Neuronal stem cell (in vitro differentiated cells): Measurements from ENCODE around the gene SURF4.

Source experiments
- DNase-seq: peaks from one replicate; pipeline ENCODE4 v3.0.0-alpha.2; 2013; ENCODE audit warnings: low spot score
- H2AFZ ChIP-seq: one replicate; pipeline ENCODE4 v1.6.1; 2013; ENCODE audit warnings: mild to moderate bottlenecking, low read length, inconsistent platforms
- H2AK5ac ChIP-seq: 2 replicates; pipeline ENCODE4 v1.6.1; 2013; ENCODE audit warnings: low read depth, mild to moderate bottlenecking, inconsistent platforms, low read length, moderate library complexity, mixed read lengths
- H2BK120ac ChIP-seq: 2 replicates; pipeline ENCODE4 v1.6.1; 2013; ENCODE audit warnings: low read depth, mild to moderate bottlenecking, inconsistent platforms, low read length, moderate library complexity, mixed read lengths
- H2BK12ac ChIP-seq: one replicate; pipeline ENCODE4 v1.6.1; 2013; ENCODE audit warnings: low read length, inconsistent platforms
- H2BK15ac ChIP-seq: 2 replicates; pipeline ENCODE4 v1.6.1; 2013; ENCODE audit warnings: mild to moderate bottlenecking, low read length, inconsistent platforms, mixed read lengths
- H2BK5ac ChIP-seq: one replicate; pipeline ENCODE4 v1.6.1; 2013; ENCODE audit warnings: inconsistent platforms, mild to moderate bottlenecking, low read length, moderate library complexity
- H3K14ac ChIP-seq: one replicate; pipeline ENCODE4 v1.6.1; 2013; ENCODE audit warnings: low read length, inconsistent platforms
- H3K18ac ChIP-seq: 2 replicates; pipeline ENCODE4 v1.6.1; 2013; ENCODE audit warnings: low read length, inconsistent platforms
- H3K23ac ChIP-seq: 2 replicates; pipeline ENCODE4 v1.6.1; 2013; ENCODE audit warnings: low read depth, mild to moderate bottlenecking, mixed read lengths, low read length, inconsistent platforms; ENCODE audit not compliant: poor library complexity
- H3K27ac ChIP-seq: replicated peaks from 3 replicates; pipeline ENCODE4 v1.5.1; 2013; ENCODE audit warnings: low read length, inconsistent platforms
- H3K27me3 ChIP-seq, 3 experiments: 2 replicates each; pipeline ENCODE4 v1.6.1; 2013; ENCODE audit warnings: low read length in 3 of 3, mild to moderate bottlenecking in 2 of 3, inconsistent platforms in 1 of 3, low read depth in 1 of 3, mixed read lengths in 1 of 3, moderate library complexity in 1 of 3; ENCODE audit not compliant: control insufficient read depth in 3 of 3, insufficient read depth in 3 of 3
- H3K36me3 ChIP-seq, 2 donors: replicated peaks in 1 of 2; 2 replicates each; pipeline ENCODE4 v1.6.1; 2013; ENCODE audit warnings: low read length in 2 of 2; ENCODE audit not compliant: control insufficient read depth in 2 of 2, insufficient read depth in 2 of 2
- H3K4ac ChIP-seq: 2 replicates; pipeline ENCODE4 v1.6.1; 2013; ENCODE audit warnings: inconsistent platforms, mild to moderate bottlenecking, low read length, moderate library complexity
- H3K4me1 ChIP-seq, 2 donors: 1 replicate in 1 of 2; 2 replicates in 1 of 2; pipeline ENCODE4 v1.6.1; 2013; ENCODE audit warnings: low read length in 2 of 2, low read depth in 1 of 2; ENCODE audit not compliant: control insufficient read depth in 2 of 2, insufficient read depth in 1 of 2
- H3K4me2 ChIP-seq: one replicate; pipeline ENCODE4 v1.6.1; 2013; ENCODE audit warnings: mild to moderate bottlenecking, low read length, inconsistent platforms; ENCODE audit not compliant: insufficient read depth, poor library complexity, severe bottlenecking
- H3K4me3 ChIP-seq, 2 donors: 2 replicates each; pipeline ENCODE4 v1.5.1; 2013; ENCODE audit warnings: low read length in 2 of 2, mild to moderate bottlenecking in 2 of 2, inconsistent platforms in 1 of 2, moderate library complexity in 1 of 2
- H3K79me1 ChIP-seq: one replicate; pipeline ENCODE4 v1.6.1; 2013; ENCODE audit warnings: low read depth, mild to moderate bottlenecking, inconsistent platforms, low read length, moderate library complexity
- H3K9ac ChIP-seq: one replicate; pipeline ENCODE4 v1.6.1; 2013; ENCODE audit warnings: mild to moderate bottlenecking, low read depth, low read length, inconsistent platforms; ENCODE audit not compliant: poor library complexity
- H3K9me3 ChIP-seq, 2 donors: replicated peaks in 1 of 2; 2 replicates each; pipeline versions ENCODE3 to v1.6.1; 2013; ENCODE audit warnings: low read length in 2 of 2, mild to moderate bottlenecking in 2 of 2, inconsistent platforms in 1 of 2, low read depth in 1 of 2, mixed read lengths in 1 of 2, moderate library complexity in 1 of 2; ENCODE audit not compliant: control insufficient read depth in 2 of 2, insufficient read depth in 1 of 2
- H4K8ac ChIP-seq: one replicate; pipeline ENCODE4 v1.6.1; 2013; ENCODE audit warnings: low read depth, mild to moderate bottlenecking, inconsistent platforms, low read length, moderate library complexity
- H4K91ac ChIP-seq: one replicate; pipeline ENCODE4 v1.6.1; 2013; ENCODE audit warnings: low read length, low read depth, mild to moderate bottlenecking, inconsistent platforms; ENCODE audit not compliant: poor library complexity
- WGBS, 2 donors: extraction: QIAGEN DNeasy Blood & Tissue Kit; methylation state at CpG; one replicate each; pipeline ENCODE4 v1.1.7; 2013; ENCODE audit warnings: missing lambda C conversion rate in 2 of 2, mixed read lengths in 1 of 2; ENCODE audit not compliant: insufficient read length in 2 of 2, insufficient replicate concordance in 1 of 2; ENCODE audit errors: extremely low coverage in 2 of 2; 5-methylcytosine and 5-hydroxymethylcytosine counted together

The SURF4 gene

GRCh38 chr9:133354766-133355165 lies 21.1 kb downstream of the SURF4 start:
- Histone ChIP-seq H4K8ac (no peak overlapping the region), H3K4me3 (peak overlapping the region; percentile 7 to 88), H2AK5ac (no peak overlapping the region), H2BK15ac (no peak overlapping the region), H2AFZ (no peak overlapping the region), H3K79me1 (peaks cover 16% of the 10 kb centered on the region), H3K27me3 (no peaks in the 10 kb centered on the region), H3K4ac (no peak overlapping the region), H3K18ac (no peak overlapping the region), H3K9me3 (peaks cover 0 to 5% of the 10 kb centered on the region in 2 donors), H3K9ac (no peak overlapping the region), H2BK120ac (no peak overlapping the region), H2BK12ac (no peak overlapping the region), H3K27ac (no peak overlapping the region), H3K4me1 (peaks cover 4 to 11% of the 10 kb centered on the region in 2 donors), H2BK5ac (no peak overlapping the region), H3K4me2 (no peak overlapping the region), H3K14ac (no peak overlapping the region), H3K23ac (peak overlapping the region; percentile 65), H4K91ac (no peak overlapping the region), H3K36me3 (peaks cover 39 to 71% of the 10 kb centered on the region in 2 donors)
- no CpG with 5 or more reads among the region's 7 CpGs for WGBS, 2 donors
- no peak for DNase-seq

GRCh38 chr9:133353548-133353947 lies 22.3 kb downstream of the SURF4 start:
- Histone ChIP-seq H3K9ac (no peak overlapping the region), H2BK12ac (no peak overlapping the region), H3K27ac (no peak overlapping the region), H4K91ac (no peak overlapping the region), H3K4ac (no peak overlapping the region), H2AK5ac (no peak overlapping the region), H3K27me3 (no peaks in the 10 kb centered on the region), H3K4me3 (no peak overlapping the region), H3K4me2 (no peak overlapping the region), H3K23ac (no peak overlapping the region), H2BK120ac (no peak overlapping the region), H3K36me3 (peaks cover 44 to 71% of the 10 kb centered on the region in 2 donors), H2BK15ac (no peak overlapping the region), H2AFZ (no peak overlapping the region), H3K18ac (no peak overlapping the region), H2BK5ac (no peak overlapping the region), H4K8ac (no peak overlapping the region), H3K9me3 (peaks cover 0 to 5% of the 10 kb centered on the region in 2 donors), H3K14ac (no peak overlapping the region), H3K4me1 (peaks cover 7 to 19% of the 10 kb centered on the region in 2 donors), H3K79me1 (peaks cover 15% of the 10 kb centered on the region)
- WGBS, 2 donors, result no CpG with 5 or more reads among the region's 5 CpGs
- DNase-seq, result no peak

GRCh38 chr9:133352635-133353340 lies 23.1 kb downstream of the SURF4 start:
- H2BK5ac ChIP-seq, result no peak overlapping the region
- H3K4me3 ChIP-seq, result no peak overlapping the region
- H3K9me3 ChIP-seq, result peaks cover 0 to 5% of the 10 kb centered on the region in 2 donors
- H3K27me3 ChIP-seq, result no peaks in the 10 kb centered on the region
- H3K18ac ChIP-seq, result no peak overlapping the region
- no peak overlapping the region for H3K27ac ChIP-seq
- no peak overlapping the region for H3K9ac ChIP-seq
- no peak overlapping the region for H4K91ac ChIP-seq
- no peak overlapping the region for H3K4me2 ChIP-seq
- no CpG with 5 or more reads among the region's 8 CpGs for WGBS, 2 donors
- H2BK120ac ChIP-seq, result no peak overlapping the region
- no peak overlapping the region for H2BK15ac ChIP-seq
- DNase-seq, result no peak
- H3K36me3 ChIP-seq, result peaks cover 42 to 64% of the 10 kb centered on the region in 2 donors
- H3K79me1 ChIP-seq, result peaks cover 15% of the 10 kb centered on the region
- no peak overlapping the region for H2BK12ac ChIP-seq
- no peak overlapping the region for H3K23ac ChIP-seq
- H3K14ac ChIP-seq, result no peak overlapping the region
- H2AFZ ChIP-seq, result no peak overlapping the region
- H4K8ac ChIP-seq, result peak overlapping the region; percentile 87
- H2AK5ac ChIP-seq, result no peak overlapping the region
- H3K4me1 ChIP-seq, result peaks cover 7 to 19% of the 10 kb centered on the region in 2 donors
- no peak overlapping the region for H3K4ac ChIP-seq

DNA sequence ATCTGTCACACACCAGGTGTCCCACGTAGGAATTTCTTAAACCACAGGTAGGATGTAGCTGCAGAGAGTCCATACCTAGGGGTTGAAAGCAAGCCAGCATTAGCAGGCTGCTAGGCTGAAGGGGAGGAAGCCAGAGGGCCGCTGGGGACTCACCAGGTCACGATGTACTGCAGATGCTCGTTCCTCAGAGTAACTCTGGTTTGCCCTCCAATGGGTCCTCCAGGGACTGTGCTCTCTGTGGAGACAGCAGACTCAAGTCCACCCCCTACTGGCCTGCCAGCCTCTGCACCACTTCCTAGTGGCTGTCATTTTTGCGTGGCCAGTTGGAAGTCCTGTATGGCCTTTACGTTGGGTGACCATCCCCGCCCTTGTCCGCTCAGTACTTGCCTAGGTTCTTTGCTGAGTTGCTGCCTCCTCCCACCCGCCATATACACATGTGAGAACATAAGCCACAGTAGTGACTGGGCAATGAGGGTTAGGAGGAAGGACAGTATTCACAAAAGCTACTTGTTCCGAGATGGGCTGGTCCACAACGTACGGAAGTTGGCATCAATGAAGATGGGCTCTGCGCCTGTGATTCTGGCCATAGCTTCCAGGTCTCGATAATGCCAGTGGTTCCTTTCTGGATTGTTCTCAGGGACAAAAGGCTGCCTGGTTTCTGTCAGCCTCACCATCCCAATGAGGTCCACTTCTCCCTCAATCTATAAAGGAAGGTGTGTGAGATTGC lies 23.8 kb downstream of the SURF4 start:
- H2AFZ ChIP-seq, result no peak overlapping the region
- DNase-seq, result peak; percentile 21
- H4K91ac ChIP-seq, result no peak overlapping the region
- no peak overlapping the region for H4K8ac ChIP-seq
- H3K4me1 ChIP-seq, result peaks cover 4 to 14% of the 10 kb centered on the region in 2 donors
- H2BK12ac ChIP-seq, result no peak overlapping the region
- H3K79me1 ChIP-seq, result peaks cover 12% of the 10 kb centered on the region
- H3K18ac ChIP-seq, result no peak overlapping the region
- H3K9me3 ChIP-seq, result peaks cover 0 to 5% of the 10 kb centered on the region in 2 donors
- no peak overlapping the region for H2BK120ac ChIP-seq
- no peak overlapping the region for H2BK5ac ChIP-seq
- H3K36me3 ChIP-seq, result peaks cover 42 to 59% of the 10 kb centered on the region in 2 donors
- no peak overlapping the region for H3K4ac ChIP-seq
- H3K9ac ChIP-seq, result no peak overlapping the region
- no CpG with 5 or more reads among the region's 14 CpGs for WGBS, 2 donors
- peak overlapping the region; percentile 4 for H3K23ac ChIP-seq
- H2AK5ac ChIP-seq, result no peak overlapping the region
- no peaks in the 10 kb centered on the region for H3K27me3 ChIP-seq
- no peak overlapping the region for H3K4me2 ChIP-seq
- no peak overlapping the region for H2BK15ac ChIP-seq
- H3K4me3 ChIP-seq, result no peak overlapping the region
- H3K27ac ChIP-seq, result no peak overlapping the region
- no peak overlapping the region for H3K14ac ChIP-seq
